OCI-LY1 (cell line): ENCODE data around the gene MACIR.

Experiments
- EZH2 ChIP-seq: fragments of 200-600 bp; sonication (generic), shearing (Covaris generic); IDR thresholded peaks from 2 replicates; pipeline ENCODE4 v1.8.0; 2017; ENCODE audit warnings: borderline replicate concordance, mixed run types, mild to moderate bottlenecking, antibody characterized with exemption, low read length, moderate library complexity, mixed read lengths
- TF ChIP-seq, protein P1 (sequence below): fragments of 200-600 bp; sonication (generic), shearing (Covaris generic); IDR thresholded peaks from 2 replicates; pipeline ENCODE4 v1.5.1; 2017; ENCODE audit warnings: mild to moderate bottlenecking, antibody characterized with exemption, low read length, moderate library complexity, mixed read lengths

DNA sequence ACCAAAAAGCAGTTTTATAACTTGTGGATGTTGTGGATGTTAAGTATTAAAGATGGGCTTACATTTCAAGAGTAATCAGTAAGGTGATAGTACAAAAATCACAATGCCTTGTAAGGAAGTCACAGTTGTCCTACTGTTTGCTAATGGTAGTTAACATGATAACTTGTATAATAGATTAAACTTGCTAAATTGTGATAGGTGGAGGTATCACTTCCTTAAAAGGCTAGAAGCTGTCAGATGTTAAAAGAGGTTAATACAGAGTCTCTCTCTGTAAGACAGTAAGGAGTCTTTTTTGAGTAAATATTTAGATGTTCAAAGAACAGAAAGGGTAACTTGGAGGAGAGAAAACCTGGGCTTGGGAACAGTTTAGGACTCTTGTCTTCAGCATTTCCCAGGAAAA lies 14.2 kb upstream of the MACIR start:
- TF ChIP-seq, protein P1, sequence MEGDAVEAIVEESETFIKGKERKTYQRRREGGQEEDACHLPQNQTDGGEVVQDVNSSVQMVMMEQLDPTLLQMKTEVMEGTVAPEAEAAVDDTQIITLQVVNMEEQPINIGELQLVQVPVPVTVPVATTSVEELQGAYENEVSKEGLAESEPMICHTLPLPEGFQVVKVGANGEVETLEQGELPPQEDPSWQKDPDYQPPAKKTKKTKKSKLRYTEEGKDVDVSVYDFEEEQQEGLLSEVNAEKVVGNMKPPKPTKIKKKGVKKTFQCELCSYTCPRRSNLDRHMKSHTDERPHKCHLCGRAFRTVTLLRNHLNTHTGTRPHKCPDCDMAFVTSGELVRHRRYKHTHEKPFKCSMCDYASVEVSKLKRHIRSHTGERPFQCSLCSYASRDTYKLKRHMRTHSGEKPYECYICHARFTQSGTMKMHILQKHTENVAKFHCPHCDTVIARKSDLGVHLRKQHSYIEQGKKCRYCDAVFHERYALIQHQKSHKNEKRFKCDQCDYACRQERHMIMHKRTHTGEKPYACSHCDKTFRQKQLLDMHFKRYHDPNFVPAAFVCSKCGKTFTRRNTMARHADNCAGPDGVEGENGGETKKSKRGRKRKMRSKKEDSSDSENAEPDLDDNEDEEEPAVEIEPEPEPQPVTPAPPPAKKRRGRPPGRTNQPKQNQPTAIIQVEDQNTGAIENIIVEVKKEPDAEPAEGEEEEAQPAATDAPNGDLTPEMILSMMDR, result no peak
- TF ChIP-seq EZH2, result no peak
